Fibroblast of lung (primary cell): ENCODE data around the gene KRR1. TPM values are rescaled to one million over a fixed set of nuclear protein-coding genes. Genes with fewer than 3 reads are reported as not detected.

ENCODE experiments used
- DNase-seq, 2 donors: peaks; one replicate each; pipeline versions ENCODE4 v3.0.0 to v3.0.0-alpha.2; 2010; ENCODE audit warnings: low read depth in 2 of 2
- H2AFZ ChIP-seq: 2 replicates; pipeline ENCODE4 v1.5.1; 2012; ENCODE audit warnings: low read length, control low read depth, inconsistent platforms
- H3K27ac ChIP-seq: 2 replicates; pipeline ENCODE4 v1.5.1; 2011; ENCODE audit warnings: low read length, control low read depth; ENCODE audit not compliant: insufficient read depth
- H3K27me3 ChIP-seq: 2 replicates; pipeline ENCODE4 v1.5.1; 2011; ENCODE audit warnings: mild to moderate bottlenecking, low read length; ENCODE audit not compliant: control insufficient read depth, insufficient read depth
- H3K36me3 ChIP-seq: 2 replicates; pipeline ENCODE4 v1.5.1; 2011; ENCODE audit warnings: low read length; ENCODE audit not compliant: control insufficient read depth, insufficient read depth
- H3K4me1 ChIP-seq: 2 replicates; pipeline ENCODE4 v1.5.1; 2011; ENCODE audit warnings: low read length; ENCODE audit not compliant: control insufficient read depth, insufficient read depth; ENCODE audit errors: extremely low read depth
- H3K4me2 ChIP-seq: 2 replicates; pipeline ENCODE4 v1.5.1; 2011; ENCODE audit warnings: low read length, control low read depth; ENCODE audit not compliant: insufficient read depth; ENCODE audit errors: extremely low read depth
- H3K4me3 ChIP-seq, 4 experiments: fragments of 200-600 bp in 1 of 4; sonication (generic) in 1 of 4; replicated peaks in 1 of 4; 2 replicates each; pipeline ENCODE4 v1.5.1; 2011 to 2016; ENCODE audit warnings: low read length in 4 of 4, low read depth in 3 of 4, mild to moderate bottlenecking in 3 of 4, control low read depth in 2 of 4, inconsistent platforms in 1 of 4, mixed read lengths in 1 of 4; ENCODE audit not compliant: insufficient read depth in 1 of 4; ENCODE audit errors: control extremely low read depth in 1 of 4
- H3K79me2 ChIP-seq: 2 replicates; pipeline ENCODE4 v1.5.1; 2012; ENCODE audit warnings: mild to moderate bottlenecking, low read length, inconsistent platforms; ENCODE audit not compliant: control insufficient read depth, insufficient read depth
- H3K9ac ChIP-seq: 2 replicates; pipeline ENCODE4 v1.5.1; 2011; ENCODE audit warnings: mild to moderate bottlenecking, low read length, control low read depth; ENCODE audit not compliant: insufficient read depth
- H3K9me3 ChIP-seq: 2 replicates; pipeline ENCODE4 v1.5.1; 2012; ENCODE audit warnings: low read depth, low read length; ENCODE audit not compliant: control insufficient read depth, insufficient read depth
- H4K20me1 ChIP-seq: 2 replicates; pipeline ENCODE4 v1.5.1; 2011; ENCODE audit warnings: low read length; ENCODE audit not compliant: control insufficient read depth, insufficient read depth; ENCODE audit errors: extremely low read depth
- CTCF ChIP-seq, 2 donors: IDR thresholded peaks in 1 of 2; conservative IDR thresholded peaks in 1 of 2; 1 replicate in 1 of 2; 2 replicates in 1 of 2; pipeline ENCODE4 v1.5.1; 2011 to 2012; ENCODE audit warnings: low read length in 2 of 2, control low read depth in 1 of 2, inconsistent platforms in 1 of 2, low read depth in 1 of 2, mild to moderate bottlenecking in 1 of 2
- EZH2 ChIP-seq: IDR thresholded peaks from 2 replicates; pipeline ENCODE4 v1.5.1; 2012; ENCODE audit warnings: low read length, control low read depth, mild to moderate bottlenecking; ENCODE audit errors: missing control alignments
- polyA plus RNA-seq, 2 donors: library from polyadenylated mRNA; depleted of rRNA in 1 of 2; stranded (reverse) in 1 of 2; unstranded in 1 of 2; fragments of >200 nt; gene quantifications; 2 replicates each; pipeline ENCODE4 v1.2.1, GENCODE V29; 2011 to 2012; ENCODE audit warnings: missing spikeins in 1 of 2
- total RNA-seq: library from RNA; depleted of rRNA; stranded (reverse); fragments of >200 nt; gene quantifications from 2 replicates; pipeline ENCODE4 v1.2.1, GENCODE V29; 2014

The KRR1 gene
- total and polyA plus RNA-seq, 2 donors (not counting 1 experiment from before 2014, with no cell fraction given) = 46.9 to 49.7 TPM

DNA sequence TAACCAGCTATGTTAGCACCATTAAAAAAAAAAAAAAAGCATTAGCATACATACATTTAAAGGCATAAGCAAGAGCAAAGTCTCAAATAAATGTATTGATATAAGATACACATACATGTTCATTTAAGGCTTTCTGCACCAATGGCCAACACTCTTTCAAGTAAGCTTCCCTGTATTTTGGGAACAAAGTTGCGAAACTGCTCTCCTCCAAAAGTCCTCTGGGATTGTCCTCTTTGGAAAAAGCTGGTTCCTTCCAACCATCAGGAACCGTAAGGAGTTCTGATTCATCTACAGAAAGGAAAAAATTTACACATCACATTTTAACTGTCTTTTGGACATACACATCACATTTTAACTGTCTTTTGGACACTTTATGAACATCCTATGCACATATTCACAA is 3.2 kb downstream of the KRR1 start:
- DNase-seq = no peak
- Histone ChIP-seq H3K4me2 (peak overlapping the region; percentile 30), H3K9me3 (no peaks in the 10 kb centered on the region), H3K79me2 (peaks cover 54% of the 10 kb centered on the region), H3K4me3 (no peak overlapping the region), H3K36me3 (peaks cover 3% of the 10 kb centered on the region), H3K4me1 (peaks cover 8% of the 10 kb centered on the region), H3K9ac (no peak overlapping the region), H3K27me3 (no peaks in the 10 kb centered on the region), H2AFZ (no peak overlapping the region), H4K20me1 (no peaks in the 10 kb centered on the region), H3K27ac (no peak overlapping the region)
- TF ChIP-seq EZH2 = no peak
- TF ChIP-seq CTCF (conservative IDR thresholded peaks at IDR 0.05 in 1 of 2, IDR thresholded peaks at IDR 0.05 in 1 of 2; ENCODE audit: low read depth in 1 of 2, low read length in 2 of 2) = no peak

DNA sequence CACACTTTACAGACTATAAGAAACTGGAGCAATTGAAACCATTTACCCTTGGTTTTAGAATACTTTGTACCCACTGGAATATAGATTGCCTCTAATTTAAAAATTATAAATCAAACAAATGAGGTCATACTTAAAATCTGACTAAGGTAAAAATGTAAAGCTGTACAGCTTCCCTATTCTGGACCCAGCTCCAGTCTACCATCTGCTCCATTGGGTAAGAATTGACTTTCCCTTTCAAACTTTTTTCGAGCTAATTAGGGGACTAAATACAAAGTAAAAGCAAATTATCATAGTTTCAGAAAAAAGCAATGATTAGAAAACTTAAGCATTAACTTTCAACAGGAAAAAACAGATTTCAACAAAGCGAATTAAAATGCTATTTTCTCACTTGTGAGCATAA is 4.3 kb downstream of the KRR1 start:
- Histone ChIP-seq H3K9me3 (no peaks in the 10 kb centered on the region), H3K4me3 (no peak overlapping the region), H3K4me2 (no peak overlapping the region), H2AFZ (no peak overlapping the region), H3K79me2 (peaks cover 54% of the 10 kb centered on the region), H3K27me3 (no peaks in the 10 kb centered on the region), H3K27ac (no peak overlapping the region), H3K36me3 (peaks cover 3% of the 10 kb centered on the region), H3K9ac (no peak overlapping the region), H4K20me1 (no peaks in the 10 kb centered on the region), H3K4me1 (peaks cover 8% of the 10 kb centered on the region)
- DNase-seq = no peak
- no peak for TF ChIP-seq CTCF (conservative IDR thresholded peaks at IDR 0.05 in 1 of 2, IDR thresholded peaks at IDR 0.05 in 1 of 2; ENCODE audit: low read depth in 1 of 2, low read length in 2 of 2)
- TF ChIP-seq EZH2 = no peak

DNA sequence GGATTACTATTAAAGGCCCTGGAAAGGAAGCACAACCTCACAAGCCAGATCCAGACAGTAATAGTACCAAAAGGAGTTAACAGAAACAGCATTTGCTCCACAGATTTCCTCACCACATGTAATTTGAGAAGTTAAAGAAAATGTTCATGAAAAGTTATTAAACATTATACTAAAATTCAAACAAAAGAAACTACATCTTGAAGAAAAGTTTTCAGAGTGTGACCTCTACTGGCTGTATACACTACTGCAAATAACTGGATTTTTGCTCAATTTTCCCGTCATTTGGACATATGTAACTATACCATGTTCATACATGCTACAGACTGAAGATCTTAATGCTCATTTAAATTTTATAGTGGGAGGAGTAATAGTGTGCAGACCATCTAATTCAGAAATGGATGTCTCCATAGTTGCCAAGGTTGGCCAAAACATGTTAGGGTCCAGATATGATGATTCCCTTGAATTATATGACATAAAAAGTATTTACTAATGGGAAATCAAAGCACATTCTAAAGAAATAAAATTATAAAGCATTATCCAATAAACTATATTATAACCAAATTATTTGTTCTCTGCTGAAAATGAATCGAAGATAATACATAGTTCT is 5.6 kb downstream of the KRR1 start:
- no peak overlapping the region for H3K4me2 ChIP-seq
- no peak overlapping the region for H2AFZ ChIP-seq
- peak in 1 of 2 donors; percentile 79 for DNase-seq
- no peak for TF ChIP-seq EZH2
- TF ChIP-seq CTCF (conservative IDR thresholded peaks at IDR 0.05 in 1 of 2, IDR thresholded peaks at IDR 0.05 in 1 of 2; ENCODE audit: low read depth in 1 of 2, low read length in 2 of 2) = peak; percentile 41 to 72
- no peaks in the 10 kb centered on the region for H4K20me1 ChIP-seq
- no peak overlapping the region for H3K4me3 ChIP-seq
- H3K27ac ChIP-seq = no peak overlapping the region
- H3K9me3 ChIP-seq = no peaks in the 10 kb centered on the region
- peaks cover 8% of the 10 kb centered on the region for H3K4me1 ChIP-seq
- H3K79me2 ChIP-seq = peaks cover 48% of the 10 kb centered on the region
- peaks cover 4% of the 10 kb centered on the region for H3K36me3 ChIP-seq
- no peaks in the 10 kb centered on the region for H3K27me3 ChIP-seq
- H3K9ac ChIP-seq = no peak overlapping the region
